Measurements from ENCODE around the gene HS3ST5. TPM values are rescaled to one million over a fixed set of nuclear protein-coding genes. Genes with fewer than 3 reads are reported as not detected.

The HS3ST5 gene
- total and polyA plus RNA-seq, 7 donors, result 0.01 to 2.9 (median 0.25) TPM

DNA sequence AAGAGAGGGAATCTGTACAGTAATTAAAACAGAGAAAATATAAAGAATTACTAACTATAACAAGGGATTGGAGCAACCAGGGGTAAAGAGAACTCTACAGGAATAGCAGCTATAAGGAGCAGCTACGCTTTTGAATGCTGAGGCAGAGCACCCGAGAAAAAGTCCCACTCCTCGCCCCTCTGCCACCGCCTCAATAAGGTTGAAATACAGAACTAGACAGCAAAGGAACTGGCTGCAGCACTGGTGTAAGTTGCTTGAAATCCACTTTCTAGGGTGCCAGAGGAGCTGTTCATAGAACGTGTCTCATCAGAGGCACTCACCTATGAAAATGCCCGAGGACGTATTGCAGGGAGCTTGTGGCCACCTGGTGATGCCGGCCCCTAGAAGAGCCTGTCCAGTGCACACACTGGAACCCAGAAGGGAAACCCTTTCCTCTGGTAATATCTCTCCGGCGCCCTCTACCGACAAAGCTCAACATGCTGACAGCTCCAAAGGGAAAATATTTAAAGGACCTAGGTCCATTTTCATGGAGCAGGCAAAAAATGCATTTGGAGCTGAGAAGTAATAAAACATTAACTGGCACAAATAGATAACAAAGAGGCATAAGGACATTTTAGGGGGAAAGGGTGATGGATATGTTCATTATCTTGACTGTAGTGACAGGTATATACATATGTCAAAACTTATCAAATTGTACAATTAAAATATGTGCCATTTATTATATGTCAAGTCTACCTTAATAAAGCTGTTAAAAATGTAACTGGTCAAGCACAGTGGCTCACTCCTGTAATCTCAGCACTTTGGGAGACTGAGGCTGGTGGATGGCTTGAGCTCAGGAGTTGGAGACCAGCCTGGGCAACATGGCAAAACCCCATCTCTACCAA lies 234.5 kb downstream of the HS3ST5 start:
- ATAC-seq (peak in 3 of 4 donors; percentile 29 to 61 (median 55)), DNase-seq (peak; percentile 57 to 66)
- Histone ChIP-seq H3K4me3 (no peak overlapping the region), H3K27ac (no peak overlapping the region), H3K4me1 (no peaks in the 10 kb centered on the region), H3K36me3 (ENCODE audit: insufficient read depth in 1 of 2, low read depth in 1 of 2) (no peaks in the 10 kb centered on the region), H3K27me3 (ENCODE audit: insufficient read depth in 3 of 3, low read length in 2 of 3) (no peaks in the 10 kb centered on the region), H3K9me3 (no peaks in the 10 kb centered on the region)
- TF ChIP-seq, protein P1, sequence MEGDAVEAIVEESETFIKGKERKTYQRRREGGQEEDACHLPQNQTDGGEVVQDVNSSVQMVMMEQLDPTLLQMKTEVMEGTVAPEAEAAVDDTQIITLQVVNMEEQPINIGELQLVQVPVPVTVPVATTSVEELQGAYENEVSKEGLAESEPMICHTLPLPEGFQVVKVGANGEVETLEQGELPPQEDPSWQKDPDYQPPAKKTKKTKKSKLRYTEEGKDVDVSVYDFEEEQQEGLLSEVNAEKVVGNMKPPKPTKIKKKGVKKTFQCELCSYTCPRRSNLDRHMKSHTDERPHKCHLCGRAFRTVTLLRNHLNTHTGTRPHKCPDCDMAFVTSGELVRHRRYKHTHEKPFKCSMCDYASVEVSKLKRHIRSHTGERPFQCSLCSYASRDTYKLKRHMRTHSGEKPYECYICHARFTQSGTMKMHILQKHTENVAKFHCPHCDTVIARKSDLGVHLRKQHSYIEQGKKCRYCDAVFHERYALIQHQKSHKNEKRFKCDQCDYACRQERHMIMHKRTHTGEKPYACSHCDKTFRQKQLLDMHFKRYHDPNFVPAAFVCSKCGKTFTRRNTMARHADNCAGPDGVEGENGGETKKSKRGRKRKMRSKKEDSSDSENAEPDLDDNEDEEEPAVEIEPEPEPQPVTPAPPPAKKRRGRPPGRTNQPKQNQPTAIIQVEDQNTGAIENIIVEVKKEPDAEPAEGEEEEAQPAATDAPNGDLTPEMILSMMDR (IDR thresholded peaks at IDR 0.05), result peak; percentile 42
- WGBS, 3 donors, result 58 to 59% (median 58%) methylated on average over 11 of the region's 11 CpGs
- intact Hi-C loops (cut with DNase I), result loop anchor here in 1 of 2 donors (10.0 kb wide), 1 partner anchor 114 kb away; no protein-coding TSS in a partner anchor

DNA sequence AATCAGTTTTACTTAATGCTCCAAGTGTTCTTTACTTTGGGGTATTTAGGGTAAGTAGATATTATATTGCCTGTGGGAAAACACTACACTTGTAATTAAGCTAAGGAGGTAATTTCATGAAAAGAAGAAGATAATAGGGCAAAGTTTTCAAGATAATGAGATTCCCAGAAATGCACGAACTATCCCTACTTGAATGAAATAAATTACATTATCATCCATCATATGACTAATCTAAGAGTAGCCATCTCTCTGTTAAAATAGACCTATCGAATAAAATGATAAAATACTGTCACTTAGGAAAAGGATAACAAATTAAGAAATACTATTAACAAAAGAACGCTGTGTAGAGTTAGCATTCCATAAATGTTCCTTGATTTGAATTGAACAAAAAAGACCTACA lies 236.8 kb downstream of the HS3ST5 start:
- H3K36me3 ChIP-seq (ENCODE audit: insufficient read depth in 1 of 2, low read depth in 1 of 2), result no peaks in the 10 kb centered on the region
- 85 to 95% (median 95%) methylated on average over 3 of the region's 3 CpGs for WGBS, 3 donors
- no peaks in the 10 kb centered on the region for H3K27me3 ChIP-seq (ENCODE audit: insufficient read depth in 3 of 3, low read length in 2 of 3)
- no peaks in the 10 kb centered on the region for H3K4me1 ChIP-seq
- no peak overlapping the region for H3K27ac ChIP-seq
- no peak for ATAC-seq
- no peak overlapping the region for H3K4me3 ChIP-seq
- DNase-seq, result no peak
- intact Hi-C loops (cut with DNase I), result loop anchor here in 1 of 2 donors (10.0 kb wide), 1 partner anchor 111 kb away; no protein-coding TSS in a partner anchor
- TF ChIP-seq, protein P1 (IDR thresholded peaks at IDR 0.05), result no peak
- H3K9me3 ChIP-seq, result no peaks in the 10 kb centered on the region

DNA sequence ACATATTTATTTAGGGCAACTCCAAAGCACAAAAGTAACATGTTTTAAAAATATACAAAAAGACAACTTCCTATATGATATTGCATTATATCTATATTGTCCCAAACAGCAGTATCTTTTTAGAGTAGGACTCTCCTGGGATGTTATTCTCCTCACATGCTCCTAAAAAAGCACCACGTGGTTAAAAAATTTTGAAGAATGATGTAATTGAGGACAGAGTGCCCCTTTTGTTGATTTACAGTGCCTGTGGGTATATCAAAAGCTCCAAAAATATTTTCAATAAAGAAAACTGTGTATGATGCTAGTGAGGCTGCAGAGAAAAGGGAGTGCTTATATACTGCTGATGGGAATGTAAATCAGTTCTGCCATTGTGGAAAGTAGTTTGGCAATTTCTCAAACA lies 241.6 kb downstream of the HS3ST5 start:
- H3K27me3 ChIP-seq (ENCODE audit: insufficient read depth in 3 of 3, low read length in 2 of 3), result no peaks in the 10 kb centered on the region
- DNase-seq (no peak), ATAC-seq (no peak)
- 13 to 18% (median 15%) methylated on average over 1 of the region's 1 CpG for WGBS, 3 donors
- no peaks in the 10 kb centered on the region for H3K36me3 ChIP-seq (ENCODE audit: insufficient read depth in 1 of 2, low read depth in 1 of 2)
- H3K27ac ChIP-seq, result no peak overlapping the region
- TF ChIP-seq, protein P1 (IDR thresholded peaks at IDR 0.05), result no peak
- no peaks in the 10 kb centered on the region for H3K9me3 ChIP-seq
- H3K4me1 ChIP-seq, result no peaks in the 10 kb centered on the region
- no peak overlapping the region for H3K4me3 ChIP-seq
- intact Hi-C loops (cut with DNase I), result loop anchor here in 1 of 2 donors (10.0 kb wide), 1 partner anchor 106 kb away; no protein-coding TSS in a partner anchor

DNA sequence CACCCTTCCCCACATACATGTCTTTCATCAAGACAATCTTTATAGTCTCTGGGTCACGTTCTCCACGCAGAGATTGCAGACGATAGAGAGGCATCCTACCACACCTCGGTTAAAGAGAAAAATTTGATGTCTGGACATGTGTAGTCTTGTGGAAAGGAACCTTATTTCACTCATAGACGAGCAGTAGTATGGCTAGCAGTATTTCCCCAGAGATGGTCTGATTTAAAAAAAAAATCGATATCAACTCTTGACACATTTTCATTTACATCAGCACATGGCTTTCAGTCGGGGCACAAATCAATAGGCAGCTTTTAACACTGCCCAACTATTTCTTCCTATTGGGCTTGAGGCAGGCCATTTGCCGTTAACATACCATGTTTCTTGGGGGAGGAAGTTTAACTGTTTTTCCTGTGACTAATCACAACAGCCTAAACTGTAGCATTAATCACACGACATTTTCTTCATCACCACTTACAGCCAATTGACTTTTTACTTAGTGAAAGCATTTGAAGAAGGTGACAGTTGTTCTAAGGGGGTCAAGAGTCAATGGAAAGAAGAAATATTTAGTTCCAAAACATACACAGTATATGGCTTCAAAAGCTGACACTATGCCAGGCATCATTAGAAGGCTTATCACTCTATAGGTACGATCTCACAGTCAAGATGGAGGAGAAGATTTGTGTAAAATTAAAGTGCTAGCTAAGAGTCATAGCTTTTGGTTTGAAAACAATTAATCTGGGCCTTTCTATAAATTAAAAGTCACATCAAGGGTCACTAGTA lies 242.4 kb downstream of the HS3ST5 start:
- 80 to 87% (median 86%) methylated on average over 10 of the region's 10 CpGs for WGBS, 3 donors

More for the DNA sequence above, 242.4 kb downstream of the HS3ST5 start:
- H3K27ac ChIP-seq, result no peak overlapping the region
- H3K36me3 ChIP-seq (ENCODE audit: insufficient read depth in 1 of 2, low read depth in 1 of 2), result no peaks in the 10 kb centered on the region
- H3K4me3 ChIP-seq, result no peak overlapping the region
- no peaks in the 10 kb centered on the region for H3K27me3 ChIP-seq (ENCODE audit: insufficient read depth in 3 of 3, low read length in 2 of 3)
- TF ChIP-seq, protein P1 (IDR thresholded peaks at IDR 0.05), result no peak
- no peak for ATAC-seq
- no peak for DNase-seq
- no peaks in the 10 kb centered on the region for H3K9me3 ChIP-seq
- intact Hi-C loops (cut with DNase I), result loop anchor here in 1 of 2 donors (10.0 kb wide), 1 partner anchor 106 kb away; no protein-coding TSS in a partner anchor
- H3K4me1 ChIP-seq, result no peaks in the 10 kb centered on the region

Data from psoas muscle (tissue), 8 donors.